Measurements from ENCODE around the gene MAP1B. TPM values are rescaled to one million over a fixed set of nuclear protein-coding genes. Genes with fewer than 3 reads are reported as not detected.

Gene MAP1B
- 25.9 and 46.2 TPM in 2 replicates for total RNA-seq

DNA sequence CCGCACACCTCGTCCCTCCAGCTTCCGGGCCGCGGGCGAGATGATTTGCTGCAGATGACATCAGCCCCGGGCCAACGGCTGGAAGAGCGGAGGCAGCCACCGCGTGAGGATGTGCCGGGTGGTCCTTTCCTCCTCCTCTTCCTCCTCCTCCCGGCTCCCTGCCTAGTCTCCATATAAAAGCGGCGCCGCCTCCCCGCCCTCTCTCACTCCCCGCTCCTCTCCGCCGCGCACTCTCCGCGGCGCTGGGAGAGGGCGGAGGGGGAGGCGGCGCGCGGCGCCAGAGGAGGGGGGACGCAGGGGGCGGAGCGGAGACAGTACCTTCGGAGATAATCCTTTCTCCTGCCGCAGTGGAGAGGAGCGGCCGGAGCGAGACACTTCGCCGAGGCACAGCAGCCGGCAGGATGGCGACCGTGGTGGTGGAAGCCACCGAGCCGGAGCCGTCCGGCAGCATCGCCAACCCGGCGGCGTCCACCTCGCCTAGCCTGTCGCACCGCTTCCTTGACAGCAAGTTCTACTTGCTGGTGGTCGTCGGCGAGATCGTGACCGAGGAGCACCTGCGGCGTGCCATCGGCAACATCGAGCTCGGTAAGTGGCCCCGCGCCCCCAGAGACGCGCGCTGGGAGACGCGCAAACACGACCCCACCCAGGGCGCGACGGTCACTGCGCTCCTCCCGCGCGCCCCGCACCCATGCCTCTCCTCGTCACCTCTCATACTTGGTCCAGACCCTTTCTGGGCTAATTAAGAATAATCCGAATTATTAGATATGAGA, at the start of gene MAP1B:
Gene MAP1B (plus strand): TSS at position 345 of the 770 bp plus-strand sequence. CDS start 57 bp downstream, at position 402.

Other genes starting within 250 kb of the MAP1B start
- 64.6 and 109 TPM in 2 replicates for gene MRPS27, start 212.8 kb downstream of the MAP1B start, total RNA-seq
- gene PTCD2, start 212.9 kb downstream of the MAP1B start, total RNA-seq: 2.1 and 3.6 TPM in 2 replicates